ENCODE results near the gene CDH11. TPM values are rescaled to one million over a fixed set of nuclear protein-coding genes. Genes with fewer than 3 reads are reported as not detected.

Gene CDH11
- total and polyA plus RNA-seq, 2 of the 4 experiments (the other 2 are of a cell fraction): 266 to 601 TPM

- H3K4me2 ChIP-seq (ENCODE audit: low read depth, low read length): peak overlapping the region; percentile 99
- dilution Hi-C loops (cut with HindIII; ENCODE audit: low sequenced_read_pairs, unreplicated experiment): no loop called here
Observed at GRCh38 chr16:65120461-65120830, 1.4 kb downstream of the CDH11 start.

More at GRCh38 chr16:65120461-65120830, 1.4 kb downstream of the CDH11 start:
- peak overlapping the region; percentile 88 for H3K14ac ChIP-seq (replicated peaks; ENCODE audit: low read depth, low read length)
- peaks cover 4% of the 10 kb centered on the region for H3K4me1 ChIP-seq (ENCODE audit: control insufficient read depth, insufficient read depth, low read length)
- peak overlapping the region; percentile 92 for H2AK9ac ChIP-seq (replicated peaks; ENCODE audit: low read depth, low read length, poor library complexity)
- H3K9me3 ChIP-seq (ENCODE audit: control insufficient read depth, insufficient read depth, low read length): no peaks in the 10 kb centered on the region
- ChIA-PET POLR2A (ENCODE audit: unreplicated experiment) (interaction anchor here (0.7 kb wide), 1 partner anchor 831 kb away, joined by 3 read pairs; no protein-coding TSS in a partner anchor), CTCF (interaction anchor here (0.7 to 1.1 kb wide), 2 partner anchors 1154 to 1759 kb away, joined by 3 read pairs; no protein-coding TSS in a partner anchor)
- no CpG with 5 or more reads among the region's 18 CpGs for WGBS, 2 experiments (ENCODE audit: extremely low coverage in 2 of 2, insufficient read length in 1 of 2)
- H4K8ac ChIP-seq (ENCODE audit: low read depth in 2 of 2, low read length in 2 of 2): peak overlapping the region; percentile 38 to 41
- peaks cover 44% of the 10 kb centered on the region for H4K20me1 ChIP-seq (ENCODE audit: insufficient read depth, low read length)
- peak overlapping the region; percentile 97 for H3K27ac ChIP-seq (ENCODE audit: insufficient read depth, low read length)
- H2AK5ac ChIP-seq (ENCODE audit: low read depth, low read length): no peak overlapping the region
- no peaks in the 10 kb centered on the region for H3K27me3 ChIP-seq (ENCODE audit: control insufficient read depth, insufficient read depth, low read length)
- H2BK15ac ChIP-seq (ENCODE audit: low read depth, low read length): no peak overlapping the region
- in situ Hi-C loops (cut with MboI; ENCODE audit: low sequenced_read_pairs): loop anchor here (5.0 to 25.0 kb wide), 4 partner anchors 683 to 1758 kb away; no protein-coding TSS in a partner anchor
- BruUV-seq (replicated peaks): no TSS peak
- peaks cover 9% of the 10 kb centered on the region; the same call in 1 of the 2 replicates for H3K9me1 ChIP-seq (ENCODE audit: insufficient read depth, low read length)
- H3K56ac ChIP-seq (ENCODE audit: extremely low read depth, insufficient read depth, low read length): peak overlapping the region; percentile 72
- peak overlapping the region; percentile 89 for H2AFZ ChIP-seq (replicated peaks; ENCODE audit: low read length, poor library complexity)
- peak overlapping the region; percentile 94 for H3K9ac ChIP-seq (ENCODE audit: low read depth, low read length)
- peaks cover 4% of the 10 kb centered on the region for H3K36me3 ChIP-seq (ENCODE audit: control insufficient read depth, insufficient read depth, low read length)
- H2BK5ac ChIP-seq (ENCODE audit: low read depth, low read length, poor library complexity, severe bottlenecking): peak overlapping the region; percentile 96
- H4K5ac ChIP-seq (ENCODE audit: low read depth, low read length): peak overlapping the region; percentile 5; the same call in 1 of the 2 replicates
- peak overlapping the region; percentile 74 for H2BK120ac ChIP-seq (ENCODE audit: low read depth, low read length)
- H3K23ac ChIP-seq (ENCODE audit: low read depth, low read length): peak overlapping the region; percentile 80
- TF ChIP-seq RCOR1 (IDR thresholded peaks at IDR 0.05; ENCODE audit: insufficient replicate concordance, low read length) (no peak), USF2 (IDR thresholded peaks at IDR 0.05; ENCODE audit: low read depth, low read length) (no peak), CEBPB (IDR thresholded peaks at IDR 0.05; ENCODE audit: low read depth, low read length) (no peak), CTCF (conservative IDR thresholded peaks at IDR 0.05; ENCODE audit: low read depth, low read length) (no peak), RAD21 (IDR thresholded peaks at IDR 0.05; ENCODE audit: low read length) (no peak), MAZ (IDR thresholded peaks at IDR 0.05; ENCODE audit: borderline replicate concordance, low read depth, low read length) (no peak), FOS (IDR thresholded peaks at IDR 0.05; ENCODE audit: low read depth, low read length) (no peak), CHD1 (IDR thresholded peaks at IDR 0.05; ENCODE audit: low read depth, low read length) (no peak)
- intact Hi-C loops (cut with micrococcal nuclease): loop anchor here (5.0 to 10.0 kb wide), 9 partner anchors 192 to 1047 kb away; no protein-coding TSS in a partner anchor
- H3K4ac ChIP-seq (ENCODE audit: low read depth, low read length): peak overlapping the region; percentile 74
- H4K91ac ChIP-seq (ENCODE audit: insufficient read depth, low read depth, low read length): peak overlapping the region; percentile 19
- H3K18ac ChIP-seq (ENCODE audit: low read depth, low read length): peak overlapping the region; percentile 93
- H3K79me1 ChIP-seq (ENCODE audit: low read depth in 1 of 2, low read length in 2 of 2): peaks cover 10 to 46% of the 10 kb centered on the region in 2 experiments
- ATAC-seq (ENCODE audit: low read depth) (no peak), DNase-seq (no peak)
- peak overlapping the region; percentile 96 for H3K4me3 ChIP-seq (ENCODE audit: insufficient read depth, low read depth, low read length)
- H2BK20ac ChIP-seq (ENCODE audit: low read depth, low read length): no peak overlapping the region
